Duodenal mucosa (tissue), 2 donors: ENCODE results near the gene FANK1.
"Not testable (repeated sequence)": the region's sequence is repeated elsewhere in the genome, so short reads cannot be mapped to it uniquely, and the experiment has no call there.

Experiments
- H3K27ac ChIP-seq: one replicate; pipeline ENCODE4 v1.7.0; 2013; ENCODE audit warnings: low read depth, low read length
- H3K27me3 ChIP-seq, 2 donors: one replicate each; pipeline ENCODE4 v1.7.0; 2013; ENCODE audit warnings: low read length in 2 of 2, control low read depth in 1 of 2; ENCODE audit not compliant: insufficient read depth in 2 of 2, control insufficient read depth in 1 of 2
- H3K36me3 ChIP-seq, 2 donors: one replicate each; pipeline ENCODE4 v1.7.0; 2013; ENCODE audit warnings: low read length in 2 of 2, control low read depth in 1 of 2; ENCODE audit not compliant: insufficient read depth in 2 of 2, control insufficient read depth in 1 of 2
- H3K4me1 ChIP-seq, 2 donors: one replicate each; pipeline ENCODE4 v1.7.0; 2013; ENCODE audit warnings: low read length in 2 of 2, control low read depth in 1 of 2; ENCODE audit not compliant: insufficient read depth in 2 of 2, control insufficient read depth in 1 of 2
- H3K4me3 ChIP-seq, 2 donors: one replicate each; pipeline ENCODE4 v1.7.0; 2013; ENCODE audit warnings: low read length in 2 of 2, low read depth in 1 of 2
- H3K9ac ChIP-seq, 2 donors: one replicate each; pipeline ENCODE4 v1.7.0; 2013; ENCODE audit warnings: low read length in 2 of 2, low read depth in 1 of 2
- H3K9me3 ChIP-seq, 2 donors: one replicate each; pipeline ENCODE4 v1.7.0; 2013; ENCODE audit warnings: low read length in 2 of 2, control low read depth in 1 of 2; ENCODE audit not compliant: control insufficient read depth in 1 of 2

FANK1 gene

GRCh38 chr10:125896088-125896934 lies at the start of gene FANK1:
TSS of gene FANK1 (plus strand) at chr10:125896564. CDS start at chr10:125896643, 79 bp downstream.
- H3K9me3 ChIP-seq, H3K27me3 ChIP-seq, H3K36me3 ChIP-seq, H3K4me1 ChIP-seq: not testable (repeated sequence)
- Histone ChIP-seq H3K4me3 (peak within 1 kb of the TSS; percentile 64 to 87), H3K27ac (peak within 1 kb of the TSS; percentile 55), H3K9ac (peak within 1 kb of the TSS; percentile 37 to 64)

- Histone ChIP-seq H3K27ac (no peak overlapping the region), H3K27me3 (no peaks in the 10 kb centered on the region), H3K9ac (no peak overlapping the region), H3K4me1 (no peaks in the 10 kb centered on the region), H3K9me3 (no peaks in the 10 kb centered on the region), H3K36me3 (peaks cover 23 to 62% of the 10 kb centered on the region in 2 donors), H3K4me3 (no peak overlapping the region)
Measured at GRCh38 chr10:125846894-125847293, 49.5 kb upstream of the FANK1 start.

- Histone ChIP-seq H3K4me1 (no peaks in the 10 kb centered on the region), H3K36me3 (peaks cover 29 to 68% of the 10 kb centered on the region in 2 donors)
Measured at GRCh38 chr10:125848371-125848770, 48.0 kb upstream of the FANK1 start.

GRCh38 chr10:125848857-125849256 lies 47.5 kb upstream of the FANK1 start:
- no peak overlapping the region for H3K9ac ChIP-seq
- no peaks in the 10 kb centered on the region for H3K4me1 ChIP-seq
- H3K27me3 ChIP-seq, result no peaks in the 10 kb centered on the region
- H3K27ac ChIP-seq, result no peak overlapping the region
- no peaks in the 10 kb centered on the region for H3K9me3 ChIP-seq
- H3K36me3 ChIP-seq, result peaks cover 29 to 63% of the 10 kb centered on the region in 2 donors
- H3K4me3 ChIP-seq, result no peak overlapping the region

More at GRCh38 chr10:125848371-125848770, 48.0 kb upstream of the FANK1 start:
- Histone ChIP-seq H3K27ac (no peak overlapping the region), H3K4me3 (no peak overlapping the region), H3K9me3 (no peaks in the 10 kb centered on the region), H3K27me3 (no peaks in the 10 kb centered on the region), H3K9ac (no peak overlapping the region)

- no peak overlapping the region for H3K9ac ChIP-seq
- H3K4me1 ChIP-seq, result no peaks in the 10 kb centered on the region
- H3K9me3 ChIP-seq, result no peaks in the 10 kb centered on the region
- no peak overlapping the region for H3K27ac ChIP-seq
- peaks cover 29 to 61% of the 10 kb centered on the region in 2 donors for H3K36me3 ChIP-seq
- no peaks in the 10 kb centered on the region for H3K27me3 ChIP-seq
- H3K4me3 ChIP-seq, result no peak overlapping the region
Measured at GRCh38 chr10:125849448-125849847, 46.9 kb upstream of the FANK1 start.

- H3K27me3 ChIP-seq, result no peaks in the 10 kb centered on the region
- no peaks in the 10 kb centered on the region for H3K4me1 ChIP-seq
- H3K4me3 ChIP-seq, result no peak overlapping the region
- H3K9ac ChIP-seq, result no peak overlapping the region
- peaks cover 23 to 53% of the 10 kb centered on the region in 2 donors for H3K36me3 ChIP-seq
- H3K9me3 ChIP-seq, result no peaks in the 10 kb centered on the region
- no peak overlapping the region for H3K27ac ChIP-seq
Measured at GRCh38 chr10:125850766-125851731, 45.3 kb upstream of the FANK1 start.

- H3K9me3 ChIP-seq, result no peaks in the 10 kb centered on the region
Measured at GRCh38 chr10:125852487-125852886, 43.9 kb upstream of the FANK1 start.

GRCh38 chr10:125857185-125857760 lies 39.1 kb upstream of the FANK1 start:
- H3K9ac ChIP-seq, result no peak overlapping the region
- no peak overlapping the region for H3K4me3 ChIP-seq
- H3K27me3 ChIP-seq, result no peaks in the 10 kb centered on the region
- no peaks in the 10 kb centered on the region for H3K9me3 ChIP-seq
- H3K4me1 ChIP-seq, result no peaks in the 10 kb centered on the region
- H3K27ac ChIP-seq, result no peak overlapping the region
- peaks cover 15 to 20% of the 10 kb centered on the region in 2 donors for H3K36me3 ChIP-seq

More at GRCh38 chr10:125852487-125852886, 43.9 kb upstream of the FANK1 start:
- peaks cover 23 to 48% of the 10 kb centered on the region in 2 donors for H3K36me3 ChIP-seq
- H3K4me3 ChIP-seq, result no peak overlapping the region
- H3K9ac ChIP-seq, result no peak overlapping the region
- no peak overlapping the region for H3K27ac ChIP-seq
- H3K27me3 ChIP-seq, result no peaks in the 10 kb centered on the region
- H3K4me1 ChIP-seq, result no peaks in the 10 kb centered on the region

- Histone ChIP-seq H3K4me1 (no peaks in the 10 kb centered on the region), H3K27ac (no peak overlapping the region), H3K9me3 (no peaks in the 10 kb centered on the region), H3K36me3 (peaks cover 6 to 19% of the 10 kb centered on the region in 2 donors), H3K27me3 (no peaks in the 10 kb centered on the region), H3K9ac (no peak overlapping the region), H3K4me3 (no peak overlapping the region)
Measured at GRCh38 chr10:125859128-125859817, 37.1 kb upstream of the FANK1 start.
